ENCODE measurements around the gene SUFU.

DNA sequence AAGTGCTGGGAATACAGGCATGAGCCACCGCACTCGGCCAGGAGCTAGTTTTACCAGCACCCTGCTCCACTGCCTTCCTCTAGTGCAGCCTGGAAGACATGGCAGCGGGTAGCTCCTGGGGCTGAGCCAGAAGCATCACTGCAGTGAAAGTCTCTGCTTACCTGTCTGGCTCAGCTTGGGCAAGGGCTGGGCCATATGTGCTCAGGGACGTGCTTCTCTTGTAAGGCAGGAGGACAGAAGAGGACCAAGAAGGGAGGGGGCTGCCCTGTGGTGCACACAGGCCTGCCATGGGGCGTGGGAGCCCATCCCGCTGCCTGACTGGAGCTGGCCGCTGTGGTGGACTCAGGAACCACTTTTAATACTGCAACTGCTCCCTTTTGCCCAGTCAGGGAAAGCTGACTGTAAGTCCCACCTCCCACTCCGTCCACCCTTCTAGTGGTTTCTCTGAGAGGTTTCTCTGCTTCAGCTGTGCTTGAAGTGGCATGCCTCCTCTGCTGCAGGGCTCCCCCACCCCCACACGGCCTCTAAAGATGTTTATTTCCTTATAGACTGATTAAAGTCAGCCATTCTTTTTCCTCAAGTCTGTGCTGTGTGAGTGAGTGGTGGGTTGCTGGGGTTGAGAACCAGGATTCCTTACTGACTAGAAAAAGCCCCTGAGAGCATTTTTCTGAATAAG, 27.2 kb upstream of the SUFU start:
- TF ChIP-seq, protein P1, sequence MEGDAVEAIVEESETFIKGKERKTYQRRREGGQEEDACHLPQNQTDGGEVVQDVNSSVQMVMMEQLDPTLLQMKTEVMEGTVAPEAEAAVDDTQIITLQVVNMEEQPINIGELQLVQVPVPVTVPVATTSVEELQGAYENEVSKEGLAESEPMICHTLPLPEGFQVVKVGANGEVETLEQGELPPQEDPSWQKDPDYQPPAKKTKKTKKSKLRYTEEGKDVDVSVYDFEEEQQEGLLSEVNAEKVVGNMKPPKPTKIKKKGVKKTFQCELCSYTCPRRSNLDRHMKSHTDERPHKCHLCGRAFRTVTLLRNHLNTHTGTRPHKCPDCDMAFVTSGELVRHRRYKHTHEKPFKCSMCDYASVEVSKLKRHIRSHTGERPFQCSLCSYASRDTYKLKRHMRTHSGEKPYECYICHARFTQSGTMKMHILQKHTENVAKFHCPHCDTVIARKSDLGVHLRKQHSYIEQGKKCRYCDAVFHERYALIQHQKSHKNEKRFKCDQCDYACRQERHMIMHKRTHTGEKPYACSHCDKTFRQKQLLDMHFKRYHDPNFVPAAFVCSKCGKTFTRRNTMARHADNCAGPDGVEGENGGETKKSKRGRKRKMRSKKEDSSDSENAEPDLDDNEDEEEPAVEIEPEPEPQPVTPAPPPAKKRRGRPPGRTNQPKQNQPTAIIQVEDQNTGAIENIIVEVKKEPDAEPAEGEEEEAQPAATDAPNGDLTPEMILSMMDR (IDR thresholded peaks at IDR 0.05) = no peak
- TF ChIP-seq POLR2A (IDR thresholded peaks at IDR 0.05) = no peak

Data from Peyer's patch (tissue), 4 donors.